ENCODE data around the gene ZXDC. TPM values are rescaled to one million over a fixed set of nuclear protein-coding genes. Genes with fewer than 3 reads are reported as not detected.
A peak's percentile ranks its signal among the peaks of the same experiment; 100 is the strongest.

ZXDC gene
- total RNA-seq, 8 experiments from 2014 or later: 15.1 to 32.0 (median 24.2) TPM

GRCh38 chr3:126484662-126485061 lies 9.0 kb upstream of the ZXDC start:
- H3K4me1 ChIP-seq (replicated peaks in 1 of 2): peaks cover 29 to 31% of the 10 kb centered on the region in 2 donors
- ATAC-seq (replicated peaks in 6 of 8): no peak
- no peak overlapping the region for H3K4me3 ChIP-seq
- in situ Hi-C loops (cut with MboI; ENCODE audit: low pct_unique_long_range_greater_than_20kb in 2 of 9, low sequenced_read_pairs in 9 of 9, unreplicated experiment in 9 of 9): no loop called here
- H3K27ac ChIP-seq: no peak overlapping the region
- 50 to 100% (median 83%) methylated on average over 1 to 2 of the region's 3 CpGs; no CpG with 5 or more reads in 5 of the 10 experiments for WGBS, 10 experiments

- 58 to 81% (median 74%) methylated on average over 2 to 3 of the region's 3 CpGs; no CpG with 5 or more reads in 2 of the 10 experiments for WGBS, 10 experiments
- in situ Hi-C loops (cut with MboI; ENCODE audit: low pct_unique_long_range_greater_than_20kb in 2 of 9, low sequenced_read_pairs in 9 of 9, unreplicated experiment in 9 of 9): no loop called here
- ATAC-seq (replicated peaks in 6 of 8): no peak
Measured at GRCh38 chr3:126484148-126484547, 8.5 kb upstream of the ZXDC start.

DNA sequence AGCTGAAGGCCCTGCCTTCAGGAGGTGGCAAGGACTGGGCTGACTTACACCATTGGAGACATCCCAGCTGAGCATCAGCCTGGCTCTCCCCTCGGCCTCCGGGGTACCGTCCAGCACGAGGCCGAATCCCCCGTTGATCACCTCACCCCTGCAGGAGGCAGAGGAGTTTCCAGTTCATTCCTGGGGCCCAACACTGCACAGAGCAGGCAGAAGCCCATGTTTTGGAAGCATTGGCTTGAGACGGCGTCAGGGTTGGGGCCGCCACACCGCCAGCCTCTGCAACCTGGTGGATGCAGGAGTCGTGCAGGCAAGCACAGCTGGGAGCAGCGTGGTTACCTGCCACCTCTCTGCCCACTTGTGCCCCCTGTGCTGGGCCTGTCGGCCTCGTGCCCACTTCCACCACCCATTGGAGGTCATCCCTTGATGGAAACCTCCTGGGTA lies 7.7 kb upstream of the ZXDC start:
- 59 to 100% (median 97%) methylated on average over 2 to 8 of the region's 14 CpGs; no CpG with 5 or more reads in 4 of the 10 experiments for WGBS, 10 experiments
- Histone ChIP-seq H3K4me1 (replicated peaks in 1 of 2) (peaks cover 29 to 31% of the 10 kb centered on the region in 2 donors), H3K27ac (no peak overlapping the region), H3K4me3 (no peak overlapping the region)
- in situ Hi-C loops (cut with MboI; ENCODE audit: low pct_unique_long_range_greater_than_20kb in 2 of 9, low sequenced_read_pairs in 9 of 9, unreplicated experiment in 9 of 9): no loop called here
- no peak for ATAC-seq (replicated peaks in 6 of 8)

More at GRCh38 chr3:126484148-126484547, 8.5 kb upstream of the ZXDC start:
- H3K4me1 ChIP-seq (replicated peaks in 1 of 2): peaks cover 29 to 31% of the 10 kb centered on the region in 2 donors
- H3K27ac ChIP-seq: no peak overlapping the region
- H3K4me3 ChIP-seq: no peak overlapping the region

GRCh38 chr3:126482503-126483255 lies 7.0 kb upstream of the ZXDC start:
- 66 to 100% (median 88%) methylated on average over 1 to 7 of the region's 15 CpGs; no CpG with 5 or more reads in 5 of the 10 experiments for WGBS, 10 experiments
- H3K4me1 ChIP-seq (replicated peaks in 1 of 2): peaks cover 29 to 31% of the 10 kb centered on the region in 2 donors
- in situ Hi-C loops (cut with MboI; ENCODE audit: low pct_unique_long_range_greater_than_20kb in 2 of 9, low sequenced_read_pairs in 9 of 9, unreplicated experiment in 9 of 9): no loop called here
- no peak for ATAC-seq (replicated peaks in 6 of 8)
- no peak overlapping the region for H3K27ac ChIP-seq
- no peak overlapping the region for H3K4me3 ChIP-seq

DNA sequence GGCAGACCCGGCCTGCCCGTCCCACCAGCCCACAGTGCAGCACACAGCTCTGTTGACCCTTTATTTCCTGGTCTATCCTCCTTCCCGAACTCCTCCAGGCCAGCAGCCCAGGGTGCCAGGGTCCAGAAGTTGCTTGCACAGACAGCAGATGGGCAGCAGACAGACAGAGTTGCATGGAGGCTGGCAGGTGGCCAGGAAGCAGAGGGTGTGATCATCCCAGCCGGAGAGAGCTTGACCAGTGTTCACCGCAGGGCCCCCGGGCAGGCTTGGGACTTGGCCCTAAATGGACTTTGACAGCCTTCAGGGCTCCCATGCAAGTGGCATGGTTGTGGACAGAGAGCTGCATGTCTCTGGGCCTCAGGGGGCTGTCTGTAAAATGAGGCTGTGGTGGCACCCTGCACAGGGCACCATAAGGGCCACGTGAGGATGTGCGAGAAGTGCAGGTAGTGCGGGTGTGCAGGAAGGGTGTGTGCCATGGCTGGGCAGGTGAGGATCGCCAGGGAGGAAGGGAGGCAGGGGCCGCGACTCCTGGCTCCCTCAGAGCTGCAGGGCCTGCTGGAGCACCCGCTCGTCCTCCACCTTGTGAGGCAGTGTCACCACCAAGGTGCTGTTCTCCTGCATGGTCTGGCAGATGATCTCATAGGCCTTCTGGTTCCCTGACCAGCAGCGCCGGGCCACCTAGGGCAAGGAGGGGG lies 6.3 kb upstream of the ZXDC start:
- in situ Hi-C loops (cut with MboI; ENCODE audit: low pct_unique_long_range_greater_than_20kb in 2 of 9, low sequenced_read_pairs in 9 of 9, unreplicated experiment in 9 of 9): no loop called here

GRCh38 chr3:126480861-126481260 lies 5.2 kb upstream of the ZXDC start:
- no peak for ATAC-seq (replicated peaks in 6 of 8)
- Histone ChIP-seq H3K27ac (no peak overlapping the region), H3K4me1 (replicated peaks in 1 of 2) (peaks cover 24 to 31% of the 10 kb centered on the region in 2 donors), H3K4me3 (no peak overlapping the region)
- in situ Hi-C loops (cut with MboI; ENCODE audit: low pct_unique_long_range_greater_than_20kb in 2 of 9, low sequenced_read_pairs in 9 of 9, unreplicated experiment in 9 of 9): no loop called here
- WGBS, 10 experiments: 28 to 100% (median 83%) methylated on average over 1 to 8 of the region's 8 CpGs; no CpG with 5 or more reads in 1 of the 10 experiments

More for the DNA sequence above, 6.3 kb upstream of the ZXDC start:
- H3K4me3 ChIP-seq: no peak overlapping the region
- peak in 6 of 8 experiments; percentile 13 to 67 (median 47) for ATAC-seq (replicated peaks in 6 of 8)
- peaks cover 27 to 29% of the 10 kb centered on the region in 2 donors for H3K4me1 ChIP-seq (replicated peaks in 1 of 2)
- WGBS, 10 experiments: 0 to 100% (median 74%) methylated on average over 1 to 9 of the region's 16 CpGs; no CpG with 5 or more reads in 1 of the 10 experiments
- H3K27ac ChIP-seq: no peak overlapping the region

DNA sequence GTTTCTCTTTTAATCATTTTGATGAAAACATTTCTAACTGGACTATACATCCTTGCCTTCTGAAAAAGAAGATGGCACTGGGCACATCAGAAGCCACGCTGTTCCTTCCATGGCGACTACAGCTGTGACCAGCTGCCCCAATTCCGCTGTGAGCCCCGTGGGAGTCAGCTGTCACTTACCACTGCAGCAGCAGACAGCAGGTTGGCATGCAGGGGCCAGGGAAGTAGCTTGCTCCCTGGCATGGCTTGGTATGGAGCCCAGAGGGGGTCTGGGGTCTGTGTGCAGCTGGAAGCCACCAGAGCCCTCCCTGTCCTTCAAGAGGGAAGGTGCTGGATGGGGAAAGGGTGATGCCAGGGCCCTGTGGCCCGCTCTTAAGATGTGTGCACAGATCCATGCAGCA lies 4.5 kb upstream of the ZXDC start:
- ATAC-seq (replicated peaks in 6 of 8): no peak
- in situ Hi-C loops (cut with MboI; ENCODE audit: low pct_unique_long_range_greater_than_20kb in 2 of 9, low sequenced_read_pairs in 9 of 9, unreplicated experiment in 9 of 9): no loop called here
- peaks cover 17 to 24% of the 10 kb centered on the region in 2 donors for H3K4me1 ChIP-seq (replicated peaks in 1 of 2)
- no peak overlapping the region for H3K27ac ChIP-seq
- no peak overlapping the region for H3K4me3 ChIP-seq
- 33 to 100% (median 88%) methylated on average over 1 to 5 of the region's 5 CpGs; no CpG with 5 or more reads in 4 of the 10 experiments for WGBS, 10 experiments

DNA sequence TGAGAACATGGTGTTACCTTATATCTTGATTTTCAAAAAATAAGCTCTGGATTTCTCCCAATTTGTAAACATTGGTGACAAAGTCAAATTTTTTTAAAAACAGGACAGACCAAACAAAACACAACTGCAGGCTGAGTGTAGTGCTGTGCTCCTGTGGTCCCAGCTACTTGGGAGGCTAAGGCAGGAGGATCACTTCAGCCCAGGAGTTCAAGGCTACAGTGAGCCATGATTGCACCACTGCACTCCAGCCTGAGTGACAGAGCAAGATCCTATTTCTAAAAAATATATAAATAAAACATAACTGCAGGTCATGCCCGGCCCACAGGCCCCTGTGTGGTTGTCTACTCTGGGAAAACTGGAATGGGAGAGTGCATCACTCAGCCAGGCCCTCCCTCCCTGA lies 4.0 kb upstream of the ZXDC start:
- in situ Hi-C loops (cut with MboI; ENCODE audit: low pct_unique_long_range_greater_than_20kb in 2 of 9, low sequenced_read_pairs in 9 of 9, unreplicated experiment in 9 of 9): no loop called here
- Histone ChIP-seq H3K27ac (no peak overlapping the region), H3K4me3 (no peak overlapping the region), H3K4me1 (replicated peaks in 1 of 2) (peaks cover 12 to 18% of the 10 kb centered on the region in 2 donors)
- ATAC-seq (replicated peaks in 6 of 8): no peak
- WGBS, 10 experiments: 0 to 100% (median 100%) methylated on average over 1 of the region's 1 CpG; no CpG with 5 or more reads in 5 of the 10 experiments

- Histone ChIP-seq H3K4me1 (replicated peaks in 1 of 2) (peaks cover 13 to 21% of the 10 kb centered on the region in 2 donors), H3K4me3 (no peak overlapping the region), H3K27ac (no peak overlapping the region)
- 73 to 100% (median 91%) methylated on average over 2 to 13 of the region's 14 CpGs for WGBS, 10 experiments
- ATAC-seq (replicated peaks in 6 of 8): no peak
- in situ Hi-C loops (cut with MboI; ENCODE audit: low pct_unique_long_range_greater_than_20kb in 2 of 9, low sequenced_read_pairs in 9 of 9, unreplicated experiment in 9 of 9): no loop called here
Measured at GRCh38 chr3:126478581-126479310, 3.1 kb upstream of the ZXDC start.

- 13 to 80% (median 56%) methylated on average over 1 to 2 of the region's 4 CpGs; no CpG with 5 or more reads in 5 of the 10 experiments for WGBS, 10 experiments
- in situ Hi-C loops (cut with MboI; ENCODE audit: low pct_unique_long_range_greater_than_20kb in 2 of 9, low sequenced_read_pairs in 9 of 9, unreplicated experiment in 9 of 9): no loop called here
- no peak overlapping the region for H3K27ac ChIP-seq
- ATAC-seq (replicated peaks in 6 of 8): no peak
- H3K4me1 ChIP-seq (replicated peaks in 1 of 2): peaks cover 31 to 38% of the 10 kb centered on the region in 2 donors
- H3K4me3 ChIP-seq: no peak overlapping the region
Measured at GRCh38 chr3:126477061-126477380, 1.3 kb upstream of the ZXDC start.

DNA sequence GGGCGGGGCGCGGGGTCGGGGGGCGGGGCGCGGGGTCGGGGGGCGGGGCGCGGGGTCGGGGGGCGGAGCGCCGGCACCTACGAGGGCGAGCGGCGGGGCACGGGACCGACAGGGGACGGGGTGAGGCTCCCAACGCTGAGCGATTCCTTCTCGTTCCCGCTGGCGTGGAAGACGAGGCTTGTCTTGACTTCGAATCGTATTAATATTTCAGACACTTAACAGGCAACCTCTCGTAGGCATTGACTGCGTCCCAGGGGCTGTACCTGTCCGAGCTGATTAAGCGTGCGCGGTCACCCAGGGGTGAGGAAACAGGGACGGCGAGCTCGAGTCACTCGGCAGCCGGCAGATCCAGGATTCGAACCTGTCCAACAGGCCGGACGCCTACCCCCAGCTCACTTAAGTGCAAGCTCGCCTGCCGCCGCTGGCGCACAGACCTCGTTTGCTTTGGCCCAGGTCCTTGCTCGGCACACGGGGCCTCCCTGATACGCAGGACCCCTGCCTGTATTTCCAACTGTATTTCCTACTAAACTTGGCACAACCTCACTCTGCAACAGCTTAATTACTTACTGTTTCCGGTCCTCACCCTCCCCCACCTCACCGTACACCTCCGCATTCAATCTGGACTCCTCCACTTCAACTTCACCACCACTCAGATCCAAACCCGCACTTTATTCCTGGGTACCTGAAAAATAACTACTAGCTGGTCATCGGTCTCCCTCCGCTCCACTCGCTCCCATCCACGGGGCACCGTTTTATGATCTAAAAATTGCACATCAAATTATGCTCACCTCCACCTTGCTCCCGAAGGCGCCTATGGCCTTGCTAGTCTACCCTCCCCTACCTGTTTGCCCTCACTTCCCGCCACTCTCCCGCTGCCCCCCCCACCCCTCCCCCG lies 722 bp upstream of the ZXDC start:
- in situ Hi-C loops (cut with MboI; ENCODE audit: low pct_unique_long_range_greater_than_20kb in 2 of 9, low sequenced_read_pairs in 9 of 9, unreplicated experiment in 9 of 9): no loop called here
- peak; percentile 3 to 59 (median 40) for ATAC-seq (replicated peaks in 6 of 8)
- 0 to 100% (median 37%) methylated on average over 1 to 17 of the region's 66 CpGs; no CpG with 5 or more reads in 1 of the 10 experiments for WGBS, 10 experiments
- H3K27ac ChIP-seq: peak overlapping the region; percentile 51 to 80
- peaks cover 35 to 38% of the 10 kb centered on the region in 2 donors for H3K4me1 ChIP-seq (replicated peaks in 1 of 2)
- peak overlapping the region; percentile 47 to 99 (median 95) for H3K4me3 ChIP-seq

Data from motor neuron (in vitro differentiated cells).